Measurements from ENCODE around the gene PHOSPHO1.
"Not testable (repeated sequence)": the region's sequence is repeated elsewhere in the genome, so short reads cannot be mapped to it uniquely, and the experiment has no call there.

DNA sequence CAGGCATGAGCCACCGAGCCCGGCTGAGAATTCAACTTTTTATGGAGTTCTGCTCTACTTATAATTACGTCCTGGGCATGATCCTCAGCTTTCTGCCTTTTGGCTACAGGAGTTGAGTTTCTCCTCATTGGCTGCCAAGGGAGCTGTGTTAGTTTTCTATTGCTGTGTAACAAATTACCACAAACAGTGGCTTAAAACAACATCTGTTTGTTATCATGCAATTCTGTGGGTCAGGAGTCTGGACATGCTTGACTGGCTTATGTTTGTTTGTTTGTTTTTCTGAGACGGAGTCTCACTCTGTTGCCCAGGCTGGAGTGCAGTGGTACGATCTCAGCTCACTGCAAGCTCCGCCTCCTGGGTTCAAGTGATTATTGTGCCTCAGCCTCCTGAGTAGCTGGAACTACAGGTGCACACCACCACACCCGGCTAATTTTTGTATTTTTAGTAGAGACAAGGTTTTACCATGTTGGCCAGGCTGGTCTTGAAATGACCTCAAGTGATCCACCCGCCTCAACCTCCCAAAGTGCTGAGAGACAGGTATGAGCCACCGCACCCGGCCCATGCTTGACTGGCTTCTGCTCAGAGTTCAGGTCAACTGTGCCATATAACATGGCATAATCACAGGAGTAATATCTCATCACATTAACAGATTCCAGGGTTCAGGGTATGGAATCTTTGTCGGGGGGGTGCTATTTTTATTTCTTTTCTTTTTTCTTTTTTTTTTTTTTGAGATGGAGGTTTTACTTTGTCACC is 48.9 kb upstream of the PHOSPHO1 start:
- TF ChIP-seq, protein P1, sequence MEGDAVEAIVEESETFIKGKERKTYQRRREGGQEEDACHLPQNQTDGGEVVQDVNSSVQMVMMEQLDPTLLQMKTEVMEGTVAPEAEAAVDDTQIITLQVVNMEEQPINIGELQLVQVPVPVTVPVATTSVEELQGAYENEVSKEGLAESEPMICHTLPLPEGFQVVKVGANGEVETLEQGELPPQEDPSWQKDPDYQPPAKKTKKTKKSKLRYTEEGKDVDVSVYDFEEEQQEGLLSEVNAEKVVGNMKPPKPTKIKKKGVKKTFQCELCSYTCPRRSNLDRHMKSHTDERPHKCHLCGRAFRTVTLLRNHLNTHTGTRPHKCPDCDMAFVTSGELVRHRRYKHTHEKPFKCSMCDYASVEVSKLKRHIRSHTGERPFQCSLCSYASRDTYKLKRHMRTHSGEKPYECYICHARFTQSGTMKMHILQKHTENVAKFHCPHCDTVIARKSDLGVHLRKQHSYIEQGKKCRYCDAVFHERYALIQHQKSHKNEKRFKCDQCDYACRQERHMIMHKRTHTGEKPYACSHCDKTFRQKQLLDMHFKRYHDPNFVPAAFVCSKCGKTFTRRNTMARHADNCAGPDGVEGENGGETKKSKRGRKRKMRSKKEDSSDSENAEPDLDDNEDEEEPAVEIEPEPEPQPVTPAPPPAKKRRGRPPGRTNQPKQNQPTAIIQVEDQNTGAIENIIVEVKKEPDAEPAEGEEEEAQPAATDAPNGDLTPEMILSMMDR (IDR thresholded peaks at IDR 0.05), result not testable (repeated sequence)
- TF ChIP-seq POLR2A (IDR thresholded peaks at IDR 0.05), result not testable (repeated sequence)
